ENCODE measurements around the gene RPL35. TPM values are rescaled to one million over a fixed set of nuclear protein-coding genes. Genes with fewer than 3 reads are reported as not detected.
A peak's percentile ranks its signal among the peaks of the same experiment; 100 is the strongest.

RPL35 gene
- total and polyA plus RNA-seq, 2 of the 8 experiments (the other 6 are each of a cell fraction or from before 2014, with no cell fraction given) = 1,831 to 2,448 TPM

DNA sequence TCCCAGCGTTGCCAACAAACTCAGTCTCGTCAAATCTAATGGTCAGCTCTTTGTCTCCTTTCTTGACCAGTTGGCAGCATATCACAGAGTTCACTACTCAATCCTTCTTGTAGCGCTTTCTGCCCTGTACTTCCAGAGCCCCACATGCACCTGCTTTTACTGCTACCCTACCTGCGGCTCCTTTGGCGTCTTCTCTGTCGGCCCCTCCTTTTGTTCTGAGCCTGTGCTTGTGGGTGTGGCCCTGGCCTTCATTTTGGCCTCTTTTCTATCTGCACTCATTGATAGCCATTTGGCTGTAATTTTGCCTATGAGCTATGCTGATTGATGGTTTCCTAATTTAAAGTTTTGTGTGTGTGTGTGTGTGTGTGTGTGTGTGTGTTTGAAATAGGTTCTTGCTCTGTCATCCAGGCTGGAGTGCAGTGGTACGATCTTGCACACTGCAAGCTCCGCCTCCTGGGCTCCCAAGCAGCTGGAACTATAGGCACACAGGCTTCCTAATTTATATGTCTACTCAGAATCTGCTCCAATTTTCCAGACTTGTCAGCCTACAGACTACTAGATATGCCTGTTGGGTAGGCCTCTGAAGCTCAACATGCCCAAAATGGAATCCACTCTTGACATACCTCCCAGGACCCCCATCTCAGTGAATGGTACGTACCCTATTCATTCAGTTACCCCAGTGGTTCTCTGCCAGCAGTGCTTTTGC lies 32.4 kb upstream of the RPL35 start:
- H2AFZ ChIP-seq (ENCODE audit: low read length) = 0 out of 2 replicates have a peak overlapping the region, but pooled peaks have one; percentile 13
- H4K91ac ChIP-seq (replicated peaks; ENCODE audit: insufficient read length, low read length) = no peak overlapping the region
- no peaks in the 10 kb centered on the region for H3K4me1 ChIP-seq (replicated peaks in 1 of 4; ENCODE audit: control insufficient read depth in 3 of 4, insufficient read depth in 4 of 4, low read length in 3 of 4)
- H3K4ac ChIP-seq (replicated peaks; ENCODE audit: insufficient read length, low read depth, low read length) = no peak overlapping the region
- no peak overlapping the region for H3K23ac ChIP-seq (ENCODE audit: insufficient read length)
- POLR2A ChIA-PET (ENCODE audit: partially characterized antibody) = interaction anchor here (2.0 to 31.1 kb wide), 2 partner anchors 14 to 31 kb away, joined by 7 to 573 read pairs; partner anchors contain the start of genes ARPC5L, RPL35 and WDR38
- 92% methylated on average over 9 of the region's 9 CpGs; no CpG with 5 or more reads in 1 of the 2 experiments for WGBS, 2 experiments (ENCODE audit: extremely low coverage in 1 of 2, insufficient coverage in 1 of 2, insufficient read length in 1 of 2, insufficient replicate concordance in 2 of 2, low coverage in 1 of 2, low lambda C conversion rate in 2 of 2, missing lambda C conversion rate in 1 of 2)
- H2BK120ac ChIP-seq (replicated peaks; ENCODE audit: low read depth, low read length) = no peak overlapping the region
- no peak overlapping the region for H4K8ac ChIP-seq (ENCODE audit: extremely low read depth, insufficient read depth, low read length)
- no peaks in the 10 kb centered on the region for H4K20me1 ChIP-seq (replicated peaks in 1 of 2; ENCODE audit: control insufficient read depth in 1 of 2, insufficient read depth in 2 of 2, low read length in 2 of 2)
- H2BK15ac ChIP-seq (ENCODE audit: low read length) = no peak overlapping the region
- no peaks in the 10 kb centered on the region for H3K79me1 ChIP-seq (ENCODE audit: low read depth, low read length)
- no peaks in the 10 kb centered on the region for H3K23me2 ChIP-seq (ENCODE audit: low read depth, low read length)
- H2AK5ac ChIP-seq (ENCODE audit: low read depth, low read length) = no peak overlapping the region
- no peak overlapping the region for H2BK5ac ChIP-seq (ENCODE audit: low read depth, low read length)
- H3K9me3 ChIP-seq (ENCODE audit: insufficient read depth in 2 of 2, low read depth in 1 of 2, low read length in 1 of 2) = no peaks in the 10 kb centered on the region
- H3K27ac ChIP-seq (ENCODE audit: low read depth, low read length) = no peak overlapping the region
- no peak overlapping the region for H3K56ac ChIP-seq (replicated peaks; ENCODE audit: insufficient read length, low read depth, low read length)
- DNase-seq (ENCODE audit: low read depth in 1 of 2, low spot score in 2 of 2) = no peak
- no peak overlapping the region for H3K9ac ChIP-seq (replicated peaks in 1 of 4; ENCODE audit: extremely low read depth in 1 of 4, low read depth in 3 of 4, low read length in 3 of 4)
- no peak for FAIRE-seq
- no peak overlapping the region for H3K4me3 ChIP-seq (ENCODE audit: extremely low read depth in 1 of 4, insufficient read depth in 2 of 4, low read depth in 3 of 4, low read length in 4 of 4)
- H3K27me3 ChIP-seq (replicated peaks in 1 of 4; ENCODE audit: control insufficient read depth in 3 of 4, extremely low read depth in 1 of 4, insufficient read depth in 3 of 4, low read length in 3 of 4) = no peaks in the 10 kb centered on the region
- no peak overlapping the region for H2BK20ac ChIP-seq (ENCODE audit: low read length)
- TF ChIP-seq CBX8 (IDR thresholded peaks at IDR 0.05; ENCODE audit: borderline replicate concordance, low read depth, low read length) (no peak), MAFK (IDR thresholded peaks at IDR 0.05; ENCODE audit: low read depth, low read length) (no peak), TBP (IDR thresholded peaks at IDR 0.05; ENCODE audit: low read depth, low read length) (no peak), SIX5 (IDR thresholded peaks at IDR 0.05; ENCODE audit: low read depth, low read length) (no peak)
- H3K79me2 ChIP-seq (ENCODE audit: control insufficient read depth in 1 of 2, insufficient read depth in 2 of 2, low read length in 2 of 2) = no peaks in the 10 kb centered on the region
- no peak overlapping the region; the same call in 1 of the 2 replicates for H2BK12ac ChIP-seq (ENCODE audit: low read depth, low read length)
- H3K36me3 ChIP-seq (ENCODE audit: control insufficient read depth in 2 of 4, insufficient read depth in 4 of 4, low read length in 3 of 4) = peaks cover 0 to 6% (median 0%) of the 10 kb centered on the region in 4 experiments; a peak in 2 of 8 replicates
- H4K5ac ChIP-seq (ENCODE audit: insufficient read length, low read depth, low read length) = no peak overlapping the region
- no peak overlapping the region for H3K18ac ChIP-seq (ENCODE audit: extremely low read depth, low read length)
- no peak overlapping the region for H3K4me2 ChIP-seq (ENCODE audit: insufficient read depth in 1 of 2, low read depth in 2 of 2, low read length in 2 of 2)
- CTCF ChIA-PET (ENCODE audit: partially characterized antibody) = interaction anchor here (0.8 to 4.5 kb wide), 20 partner anchors 9 to 237 kb away, joined by 3 to 55 read pairs (median 6); partner anchors contain the start of genes OLFML2A, RPL35 and WDR38
- no peak overlapping the region for H3K14ac ChIP-seq (ENCODE audit: insufficient read length)
